ENCODE measurements around the gene RBM19. TPM values are rescaled to one million over a fixed set of nuclear protein-coding genes. Genes with fewer than 3 reads are reported as not detected.

Gene RBM19
- total RNA-seq: 15.3 and 15.7 TPM in 2 replicates

DNA sequence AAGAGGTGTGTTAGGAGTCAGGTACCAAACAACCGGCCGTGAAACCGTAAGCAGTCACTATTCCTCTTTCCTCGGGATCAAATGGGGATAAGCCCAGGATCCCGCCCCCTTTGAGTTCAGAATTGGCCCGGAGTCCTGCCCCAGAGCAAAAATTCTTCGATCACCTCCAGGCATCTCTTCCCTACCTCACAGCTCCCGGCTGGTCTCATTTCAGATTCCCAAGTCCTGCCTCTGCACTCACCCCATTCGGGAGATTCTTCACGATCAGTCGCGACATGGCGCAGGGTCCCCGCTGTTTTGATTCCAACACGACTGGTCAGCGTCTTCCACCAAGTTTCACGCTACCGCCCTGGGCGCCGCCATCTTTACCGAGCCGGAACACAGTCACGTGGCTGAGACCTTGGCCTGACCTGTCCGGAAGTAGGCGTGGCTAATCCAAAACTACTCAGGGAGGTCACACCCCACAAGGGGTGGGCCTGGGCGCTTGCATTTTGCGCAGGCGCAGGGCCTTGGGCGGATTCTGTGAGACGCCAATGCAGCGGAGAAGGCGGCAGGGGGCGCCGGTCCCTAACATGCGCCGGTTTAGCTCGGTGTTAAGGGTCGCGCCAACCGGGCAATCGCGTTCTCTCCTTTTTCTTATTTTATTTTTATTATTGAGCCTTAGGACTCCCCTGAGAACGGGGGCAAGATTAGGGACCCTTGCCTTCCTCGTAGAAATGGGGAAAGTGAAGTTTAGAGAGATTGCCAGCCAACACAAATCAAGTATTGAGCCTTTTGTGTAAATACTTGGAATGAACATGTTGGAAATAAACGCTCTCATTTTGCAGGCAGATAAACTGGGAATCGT lies at the start of gene RBM19:
Gene RBM19 (minus strand): TSS at position 375 of the 847 bp plus-strand sequence. CDS start 98 bp downstream, at position 277.

